ENCODE data around the gene GRN. TPM values are rescaled to one million over a fixed set of nuclear protein-coding genes. Genes with fewer than 3 reads are reported as not detected.
"Not testable (repeated sequence)": the region's sequence is repeated elsewhere in the genome, so short reads cannot be mapped to it uniquely, and the experiment has no call there.

Gene GRN
- total RNA-seq, 2 experiments from 2014 or later = 53.5 to 58.8 TPM

DNA sequence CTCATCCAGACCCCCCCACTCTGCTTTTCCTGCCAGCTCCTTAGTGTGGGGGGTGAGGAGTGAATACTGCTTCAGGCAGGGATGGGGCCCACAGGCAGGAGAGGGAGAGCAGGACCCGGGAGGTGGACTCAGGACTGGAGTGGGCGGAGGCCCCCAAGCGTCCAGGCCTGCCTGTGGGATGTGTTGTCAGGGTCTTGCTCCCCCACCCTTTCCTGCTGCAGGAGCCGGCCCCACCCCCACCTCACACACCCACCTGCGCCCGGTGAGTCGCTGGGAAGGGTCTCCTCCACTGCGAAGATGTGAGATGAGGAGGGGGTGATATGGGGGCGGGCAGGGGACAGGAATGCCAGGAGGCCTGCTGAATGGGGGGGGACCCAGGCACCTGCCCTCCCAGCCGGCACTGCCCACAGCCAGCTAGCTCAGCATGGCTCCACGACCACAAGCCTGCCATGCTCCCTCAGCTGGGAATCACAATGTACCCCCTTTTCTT lies 17.4 kb downstream of the GRN start:
- no peaks in the 10 kb centered on the region for H3K9me3 Mint-ChIP-seq
- no peak for ATAC-seq (ENCODE audit: low read depth)
- no peak overlapping the region for H3K27ac Mint-ChIP-seq
- POLR2A ChIA-PET = interaction anchor here (1.3 kb wide), 1 partner anchor 11 kb away, joined by 6 read pairs; no protein-coding TSS in a partner anchor
- H3K36me3 Mint-ChIP-seq = no peaks in the 10 kb centered on the region
- H3K27me3 Mint-ChIP-seq = peaks cover 38% of the 10 kb centered on the region
- H3K4me1 Mint-ChIP-seq = peaks cover 3% of the 10 kb centered on the region
- H3K4me3 Mint-ChIP-seq = peak overlapping the region; percentile 23
- DNase-seq = no peak

DNA sequence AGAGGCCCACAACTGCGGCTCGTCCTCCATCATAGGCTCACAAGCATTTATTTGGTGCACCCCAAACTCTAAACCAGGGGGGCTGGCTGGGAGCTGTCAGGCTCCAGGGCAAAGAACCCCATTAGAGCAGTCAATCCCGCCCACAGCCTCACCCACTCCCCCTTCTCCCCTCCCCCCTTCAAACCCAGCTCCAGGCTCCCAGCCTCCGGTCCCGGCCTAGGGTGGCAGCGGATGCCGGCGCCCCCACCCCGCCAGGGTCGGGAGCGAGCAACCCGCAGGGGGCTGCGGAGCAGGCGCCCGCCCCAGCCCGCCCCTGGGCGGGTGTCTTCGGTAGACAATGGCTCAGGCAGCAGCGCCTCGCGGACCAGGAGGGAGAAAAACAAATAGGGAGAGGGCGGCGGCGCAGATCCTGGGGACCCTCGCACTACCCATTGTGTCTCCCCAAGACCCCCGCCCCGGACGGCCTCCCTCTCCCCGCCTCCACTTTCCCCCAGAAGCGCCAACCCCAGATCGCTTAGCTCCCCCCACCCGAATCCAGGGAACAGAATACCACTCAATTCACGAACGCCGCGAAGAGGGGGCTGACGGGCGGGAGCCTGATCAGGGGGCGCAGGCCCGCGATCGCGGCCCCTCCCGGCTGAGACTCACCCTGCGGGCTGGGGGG lies 18.0 kb downstream of the GRN start:
- no peaks in the 10 kb centered on the region for H3K9me3 Mint-ChIP-seq
- H3K4me3 Mint-ChIP-seq = peak overlapping the region; percentile 74
- no peaks in the 10 kb centered on the region for H3K36me3 Mint-ChIP-seq
- DNase-seq = peak; percentile 54
- no peak overlapping the region for H3K27ac Mint-ChIP-seq
- POLR2A ChIA-PET = interaction anchor here (0.5 to 1.3 kb wide), 3 partner anchors 12 to 163 kb away, joined by 4 to 6 read pairs (median 5); partner anchors contain the start of gene ATXN7L3
- peaks cover 3% of the 10 kb centered on the region for H3K4me1 Mint-ChIP-seq
- H3K27me3 Mint-ChIP-seq = peaks cover 38% of the 10 kb centered on the region
- peak; percentile 34 for ATAC-seq (ENCODE audit: low read depth)

DNA sequence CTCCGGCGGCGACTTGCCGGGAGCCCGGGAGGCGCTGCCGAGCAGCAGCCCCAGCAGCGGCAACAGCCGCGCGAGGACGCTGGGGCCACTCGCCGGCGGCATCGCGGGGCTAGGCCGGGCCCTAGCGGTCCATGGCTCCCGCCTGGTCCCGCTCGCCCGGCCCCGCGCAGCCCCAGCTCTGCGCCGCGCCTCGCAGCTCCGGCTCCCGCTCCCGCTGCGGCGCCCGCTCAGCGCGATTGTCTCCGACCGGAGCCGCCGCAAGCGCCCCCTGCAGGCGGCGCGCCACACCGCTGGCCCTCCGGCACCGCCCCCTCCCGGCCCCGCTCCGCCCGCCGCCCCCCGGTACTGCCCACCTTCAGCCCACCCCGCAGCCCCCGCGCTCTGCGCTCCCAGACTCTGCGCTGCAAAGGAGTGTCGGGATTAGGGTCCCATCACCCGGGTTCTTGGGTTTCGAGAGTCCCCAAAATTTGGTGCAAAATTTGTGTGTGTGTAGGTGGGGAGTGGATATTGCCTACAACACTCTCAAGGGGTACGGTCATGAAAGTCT lies 18.6 kb downstream of the GRN start, which contains the start of gene FAM171A2:
FAM171A2 (minus strand) TSS at position 241 of the 547 bp plus-strand sequence; CDS start at position 102, 139 bp downstream.
- H3K4me3 Mint-ChIP-seq = peak within 1 kb of the TSS; percentile 77
- DNase-seq (peak; percentile 88), ATAC-seq (ENCODE audit: low read depth) (peak; percentile 90)
- peaks cover 38% of the 10 kb centered on the region for H3K27me3 Mint-ChIP-seq
- POLR2A ChIA-PET = interaction anchor here (0.6 kb wide), 1 partner anchor 139 kb away, joined by 4 read pairs; no protein-coding TSS in a partner anchor
- peaks cover 3% of the 10 kb centered on the region for H3K4me1 Mint-ChIP-seq
- no peaks in the 10 kb centered on the region for H3K36me3 Mint-ChIP-seq
- no peak within 1 kb of the TSS for H3K27ac Mint-ChIP-seq
- no peaks in the 10 kb centered on the region for H3K9me3 Mint-ChIP-seq

DNA sequence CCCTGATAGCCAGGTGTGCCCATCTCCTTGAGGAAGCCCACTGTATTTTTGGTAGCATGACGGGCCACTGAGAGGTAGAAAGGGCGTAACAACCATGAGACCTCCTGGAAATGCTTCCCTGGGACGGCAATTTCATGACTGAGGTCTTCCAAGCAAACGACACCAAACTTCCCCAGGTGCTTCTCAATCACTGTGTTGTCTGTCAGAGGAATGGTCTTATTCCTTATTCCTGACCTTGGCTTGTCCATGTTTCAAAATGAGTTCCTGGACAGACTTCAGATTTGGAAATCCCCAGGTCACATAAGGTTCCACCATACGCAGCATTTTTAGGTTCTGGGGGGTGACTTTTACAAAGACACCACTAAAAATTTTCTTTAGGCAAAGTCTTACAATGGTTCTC lies 19.9 kb downstream of the GRN start:
- ATAC-seq (ENCODE audit: low read depth); H3K4me1 Mint-ChIP-seq; H3K27ac Mint-ChIP-seq; H3K9me3 Mint-ChIP-seq; POLR2A ChIA-PET; H3K4me3 Mint-ChIP-seq; H3K36me3 Mint-ChIP-seq; DNase-seq: not testable (repeated sequence)
- H3K27me3 Mint-ChIP-seq = peaks cover 40% of the 10 kb centered on the region

DNA sequence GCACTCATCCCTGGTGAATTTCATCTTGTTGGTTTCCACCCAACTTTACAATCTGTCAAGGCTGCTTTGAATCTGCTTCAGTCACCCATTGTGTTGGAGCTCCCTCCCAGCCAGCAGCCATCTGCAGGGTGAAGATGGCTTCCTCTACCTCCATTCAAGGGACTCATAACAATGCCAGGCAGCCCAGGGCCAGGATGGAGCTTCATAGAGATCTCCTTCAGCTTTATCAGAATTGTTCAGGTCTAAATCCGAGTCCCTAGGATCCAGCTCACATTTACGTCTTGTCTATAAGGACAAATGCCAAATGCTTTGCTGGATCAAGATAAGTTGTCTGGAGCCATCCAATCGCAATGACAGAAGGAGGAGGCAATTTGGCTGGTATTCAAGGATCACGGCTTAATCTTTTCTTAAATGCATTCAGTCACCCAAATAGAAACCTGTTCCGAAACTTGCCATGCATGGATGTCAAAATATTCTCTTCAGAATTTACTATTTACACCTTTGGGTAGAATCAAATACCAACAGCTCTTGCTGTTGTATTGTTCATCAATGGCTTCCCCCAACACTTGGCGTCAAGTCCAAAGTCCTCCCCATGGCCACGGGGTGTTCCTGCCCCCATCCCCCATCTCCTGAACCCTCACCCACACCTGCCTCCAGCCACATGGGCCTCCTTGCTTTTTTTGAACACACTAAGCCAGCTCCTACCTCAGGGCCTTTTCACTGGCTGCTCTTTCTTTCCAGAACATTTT lies 22.3 kb downstream of the GRN start:
- H3K27me3 Mint-ChIP-seq = peaks cover 49% of the 10 kb centered on the region
- no peak for ATAC-seq (ENCODE audit: low read depth)

DNA sequence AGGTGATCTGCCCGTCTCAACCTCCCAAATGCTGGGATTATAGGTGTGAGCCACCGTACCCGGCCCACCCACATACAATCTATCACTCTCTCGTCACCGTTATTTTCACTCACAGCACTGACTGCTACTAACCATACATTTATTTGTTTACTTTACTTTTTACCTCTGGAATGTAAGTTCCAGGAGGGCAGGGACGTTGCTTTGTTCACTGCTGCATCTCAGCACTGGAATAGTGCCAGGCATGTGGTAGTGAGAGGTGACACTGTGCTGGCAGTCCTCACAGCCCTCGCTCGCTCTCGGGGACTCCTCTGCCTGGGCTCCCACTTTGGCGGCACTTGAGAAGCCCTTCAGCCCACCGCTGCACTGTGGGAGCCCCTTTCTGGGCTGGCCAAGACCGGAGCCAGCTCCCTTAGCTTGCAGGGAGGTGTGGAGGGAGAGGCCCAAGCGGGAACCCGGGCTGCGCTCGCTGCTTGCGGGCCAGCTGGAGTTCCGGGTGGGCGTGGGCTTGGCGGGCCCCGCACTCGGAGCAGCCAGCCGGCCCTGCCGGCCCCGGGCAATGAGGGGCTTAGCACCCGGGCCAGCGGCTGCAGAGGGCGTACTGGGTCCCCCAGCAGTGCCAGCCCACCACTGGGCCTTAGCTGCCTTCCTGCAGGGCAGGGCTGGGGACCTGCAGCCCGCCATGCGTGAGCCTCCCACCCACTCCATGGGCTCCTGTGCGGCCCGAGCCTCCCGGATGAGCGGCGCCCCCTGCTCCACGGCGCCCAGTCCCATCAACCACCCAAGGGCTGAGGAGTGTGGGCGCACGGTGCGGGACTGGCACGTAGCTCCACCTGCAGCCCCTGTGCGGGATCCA lies 23.5 kb downstream of the GRN start:
- H3K27ac Mint-ChIP-seq; H3K4me3 Mint-ChIP-seq; ATAC-seq (ENCODE audit: low read depth); DNase-seq; H3K36me3 Mint-ChIP-seq; H3K4me1 Mint-ChIP-seq; POLR2A ChIA-PET; H3K9me3 Mint-ChIP-seq: not testable (repeated sequence)
- H3K27me3 Mint-ChIP-seq = peaks cover 47% of the 10 kb centered on the region

More for the DNA sequence above, 22.3 kb downstream of the GRN start:
- Mint-ChIP-seq H3K4me1 (peaks cover 5% of the 10 kb centered on the region), H3K4me3 (no peak overlapping the region), H3K9me3 (no peaks in the 10 kb centered on the region), H3K27ac (no peak overlapping the region), H3K36me3 (no peaks in the 10 kb centered on the region)
- no peak for DNase-seq
- POLR2A ChIA-PET = no interaction called here

DNA sequence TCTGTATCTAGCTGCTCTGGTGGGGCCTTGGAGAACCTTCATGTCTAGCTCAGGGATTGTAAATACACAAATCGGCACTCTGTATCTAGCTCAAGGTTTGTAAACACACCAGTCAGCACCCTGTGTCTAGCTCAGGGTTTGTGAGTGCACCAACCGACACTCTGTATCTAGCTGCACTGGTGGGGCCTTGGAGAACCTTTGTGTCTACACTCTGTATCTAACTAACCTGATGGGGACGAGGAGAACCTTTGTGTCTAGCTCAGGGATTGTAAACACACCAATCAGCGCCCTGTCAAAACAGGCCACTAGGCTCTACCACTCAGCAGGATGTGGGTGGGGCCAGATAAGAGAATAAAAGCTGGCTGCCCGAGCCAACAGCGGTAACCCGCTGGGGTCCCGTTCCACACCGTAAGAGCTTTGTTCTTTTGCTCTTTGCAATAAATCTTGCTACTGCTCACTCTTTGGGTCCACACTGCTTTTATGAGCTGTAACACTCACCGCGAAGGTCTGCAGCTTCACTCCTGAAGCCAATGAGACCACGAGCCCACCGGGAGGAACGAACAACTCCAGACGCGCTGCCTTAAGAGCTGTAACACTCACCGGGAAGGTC lies 24.4 kb downstream of the GRN start:
- Mint-ChIP-seq H3K27ac (peak overlapping the region; percentile 30), H3K27me3 (peaks cover 42% of the 10 kb centered on the region), H3K4me3 (peak overlapping the region; percentile 18)
- H3K36me3 Mint-ChIP-seq; ATAC-seq (ENCODE audit: low read depth); POLR2A ChIA-PET; H3K4me1 Mint-ChIP-seq; H3K9me3 Mint-ChIP-seq: not testable (repeated sequence)
- DNase-seq = peak; percentile 40

DNA sequence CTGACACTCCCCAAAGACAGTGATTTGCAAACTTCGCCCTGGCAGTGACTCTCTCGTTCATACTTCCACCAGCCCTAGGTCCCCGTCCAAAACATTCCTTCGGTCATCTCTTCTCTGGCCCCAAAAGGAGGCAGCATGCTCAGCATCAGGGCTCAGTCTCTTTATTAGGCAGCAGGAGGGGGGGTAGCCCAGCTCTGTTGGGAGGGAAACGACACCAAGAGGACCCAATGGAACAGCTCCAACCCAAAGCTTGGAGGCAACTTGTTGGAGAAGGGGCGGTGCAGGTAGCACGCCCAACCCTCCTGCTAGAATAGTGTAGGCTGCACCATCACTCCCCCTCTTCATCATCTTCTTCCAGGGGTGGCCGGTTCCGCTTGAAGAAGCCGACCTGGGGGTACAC lies 26.9 kb downstream of the GRN start:
- no peak overlapping the region for H3K4me3 Mint-ChIP-seq
- H3K27ac Mint-ChIP-seq = no peak overlapping the region
- peaks cover 2% of the 10 kb centered on the region for H3K4me1 Mint-ChIP-seq
- ATAC-seq (ENCODE audit: low read depth) = no peak
- peaks cover 20% of the 10 kb centered on the region for H3K27me3 Mint-ChIP-seq
- DNase-seq = no peak
- H3K36me3 Mint-ChIP-seq = no peaks in the 10 kb centered on the region
- POLR2A ChIA-PET = interaction anchor here (1.6 kb wide), 1 partner anchor 13 kb away, joined by 4 read pairs; no protein-coding TSS in a partner anchor
- H3K9me3 Mint-ChIP-seq = no peaks in the 10 kb centered on the region

DNA sequence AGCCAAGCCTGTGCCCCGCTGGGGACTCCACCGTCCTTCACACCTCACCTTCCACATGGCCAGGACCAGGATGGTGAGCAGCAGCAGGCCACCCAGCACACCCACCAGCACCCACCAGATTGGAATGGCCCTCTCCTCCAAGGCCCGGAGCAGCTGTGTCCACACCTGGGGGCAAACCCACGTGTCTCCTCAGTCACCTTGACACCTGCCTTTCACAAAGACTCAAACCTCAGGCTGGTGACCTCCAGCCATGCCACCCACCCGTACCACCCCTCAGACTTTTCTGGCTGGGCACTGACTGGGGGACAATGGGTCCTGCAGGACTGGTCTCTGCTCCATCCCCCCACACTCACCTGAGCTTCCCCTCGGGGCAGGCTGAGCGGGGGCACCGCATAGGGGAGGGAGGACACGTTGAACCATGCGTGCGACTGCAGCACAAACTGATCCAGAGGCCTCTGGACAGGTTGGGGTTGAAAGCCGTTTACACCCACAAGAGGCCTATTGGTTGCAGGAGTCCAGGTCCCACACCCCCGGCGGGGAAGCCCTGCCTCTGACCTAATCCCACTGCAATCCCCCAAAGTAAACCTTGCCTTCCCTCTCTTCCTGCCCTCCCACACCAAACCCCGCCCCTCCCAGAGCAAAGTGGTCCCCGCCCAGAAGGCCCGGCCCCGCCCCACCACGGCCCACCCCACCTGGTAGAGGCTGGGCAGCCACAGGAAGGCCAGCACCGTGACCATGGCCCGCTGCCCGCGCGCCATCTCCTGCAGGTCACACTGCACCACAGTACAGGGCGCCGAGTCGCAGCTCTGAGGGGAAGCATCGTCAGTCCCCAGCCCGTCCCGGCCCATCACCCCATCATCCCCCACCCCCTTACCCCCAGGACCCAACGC lies 29.4 kb downstream of the GRN start:
- ATAC-seq (ENCODE audit: low read depth) (peak; percentile 15), DNase-seq (no peak)
- Mint-ChIP-seq H3K27me3 (peaks cover 16% of the 10 kb centered on the region), H3K27ac (no peak overlapping the region), H3K36me3 (no peaks in the 10 kb centered on the region), H3K9me3 (no peaks in the 10 kb centered on the region), H3K4me3 (peak overlapping the region; percentile 16), H3K4me1 (peaks cover 2% of the 10 kb centered on the region)
- POLR2A ChIA-PET = no interaction called here

DNA sequence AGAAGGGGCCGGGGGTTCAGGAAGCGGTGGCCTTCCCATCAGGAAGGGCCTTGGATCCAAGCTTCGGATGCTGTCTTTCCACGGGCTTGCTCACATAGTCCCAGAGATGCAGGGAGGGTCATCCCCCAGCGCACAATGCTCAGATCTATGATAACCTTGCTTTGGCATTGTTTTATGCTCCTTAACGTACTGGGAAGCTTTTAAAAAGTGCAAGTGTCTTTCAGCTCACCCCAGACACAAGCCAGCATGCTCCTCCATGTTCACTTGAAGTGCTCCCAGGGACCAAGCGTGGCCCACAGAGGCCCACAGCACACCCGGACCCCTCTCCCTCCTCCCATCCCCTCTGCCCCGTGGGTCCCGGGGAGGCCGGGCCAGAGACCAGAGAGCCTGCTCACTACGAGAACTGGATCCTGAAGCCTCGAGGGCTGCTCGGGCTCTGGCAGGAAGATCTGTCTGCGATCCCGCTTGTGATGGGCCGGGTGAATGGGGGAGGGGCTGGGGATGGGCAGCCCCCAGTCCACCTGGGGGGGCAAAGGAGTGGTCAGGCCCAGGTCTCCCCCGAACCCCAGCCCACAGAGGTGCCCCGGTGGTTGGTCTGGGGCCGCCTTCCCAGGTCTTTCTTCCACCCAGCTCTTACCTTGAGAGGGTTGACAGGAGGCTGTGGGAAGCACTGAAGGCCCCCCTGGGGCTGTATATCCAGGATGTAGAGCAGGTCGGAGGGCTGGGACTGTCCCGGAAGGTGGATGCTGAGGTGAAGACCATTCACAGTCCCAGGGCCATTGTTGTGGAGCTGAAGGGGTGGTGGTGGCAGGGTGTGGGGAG lies 30.3 kb downstream of the GRN start:
- peaks cover 11% of the 10 kb centered on the region for H3K27me3 Mint-ChIP-seq
- no peaks in the 10 kb centered on the region for H3K4me1 Mint-ChIP-seq
- no peaks in the 10 kb centered on the region for H3K36me3 Mint-ChIP-seq
- DNase-seq (no peak), ATAC-seq (ENCODE audit: low read depth) (no peak)
- peak overlapping the region; percentile 16 for H3K4me3 Mint-ChIP-seq
- no peaks in the 10 kb centered on the region for H3K9me3 Mint-ChIP-seq
- H3K27ac Mint-ChIP-seq = no peak overlapping the region
- POLR2A ChIA-PET = no interaction called here

DNA sequence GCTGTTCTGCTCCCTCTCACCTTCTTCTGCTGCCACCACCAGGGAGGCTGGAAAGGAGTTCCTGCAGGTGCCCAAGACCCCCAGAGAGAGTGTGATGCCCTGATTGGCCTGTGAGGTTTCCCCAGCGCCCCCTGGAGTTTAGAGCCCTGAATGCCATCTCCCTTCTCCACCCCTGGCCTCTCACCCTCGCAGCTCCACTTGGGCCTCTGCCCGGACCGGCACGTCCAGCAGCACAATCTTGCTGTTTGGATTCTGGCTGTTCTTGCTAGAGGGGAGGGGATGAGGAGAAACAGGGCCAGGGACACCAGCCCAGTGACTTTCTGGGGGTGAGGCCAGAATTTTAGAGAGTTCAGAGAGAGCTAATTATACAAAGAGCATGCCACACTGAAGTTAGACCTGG lies 31.0 kb downstream of the GRN start:
- DNase-seq = no peak
- H3K4me3 Mint-ChIP-seq = no peak overlapping the region
- H3K4me1 Mint-ChIP-seq = no peaks in the 10 kb centered on the region
- H3K27me3 Mint-ChIP-seq = peaks cover 6% of the 10 kb centered on the region
- ATAC-seq (ENCODE audit: low read depth) = peak; percentile 28
- H3K9me3 Mint-ChIP-seq = no peaks in the 10 kb centered on the region
- H3K36me3 Mint-ChIP-seq = no peaks in the 10 kb centered on the region
- POLR2A ChIA-PET = no interaction called here
- no peak overlapping the region for H3K27ac Mint-ChIP-seq
